K562 (cell line): Measurements from ENCODE around the gene WDR45B. TPM values are rescaled to one million over a fixed set of nuclear protein-coding genes. Genes with fewer than 3 reads are reported as not detected.

Experiments used
- KAT8 ChIP-seq: fragments of 450-650 bp; IDR thresholded peaks from 2 replicates; pipeline ENCODE4 v1.6.1; 2016; ENCODE audit warnings: low read depth, mild to moderate bottlenecking
- MED1 ChIP-seq: sonication (generic); formaldehyde crosslinking; IDR thresholded peaks from 2 replicates; pipeline ENCODE4 v1.8.1; 2023; ENCODE audit warnings: missing genetic modification reagents, borderline replicate concordance
- STAT5B ChIP-seq: fragments of 250-450 bp; sonication (Bioruptor Pico); IDR thresholded peaks from 2 replicates; pipeline ENCODE4 v1.8.0; 2021; ENCODE audit warnings: mild to moderate bottlenecking, inconsistent platforms
- TOE1 ChIP-seq, 2 experiments: fragments of 450-650 bp in 1 of 2; sonication (generic) in 1 of 2; formaldehyde crosslinking in 1 of 2; IDR thresholded peaks; 2 replicates each; pipeline versions ENCODE4 v1.7.1 to v1.8.0; 2016 to 2022; ENCODE audit warnings: borderline replicate concordance in 2 of 2, mild to moderate bottlenecking in 2 of 2, antibody characterized with exemption in 1 of 2, inconsistent platforms in 1 of 2, low read depth in 1 of 2, missing genetic modification reagents in 1 of 2, moderate library complexity in 1 of 2
- ZNF140 ChIP-seq: fragments of 250-450 bp; sonication (Bioruptor Pico); IDR thresholded peaks from 2 replicates; pipeline ENCODE4 v1.8.0; 2021; ENCODE audit warnings: moderate library complexity, mild to moderate bottlenecking, inconsistent platforms
- ZNF830 ChIP-seq: fragments of 250-450 bp; sonication (Bioruptor Pico); IDR thresholded peaks from 2 replicates; pipeline ENCODE4 v1.5.0; 2021; ENCODE audit warnings: mild to moderate bottlenecking
- polyA plus RNA-seq, 8 experiments: library from polyadenylated mRNA; depleted of rRNA in 4 of 8; stranded (reverse) in 5 of 8; unstranded in 3 of 8; fragments of >200 nt; fragmentation: Nextera tagmentation in 2 of 8; fragmentation: Illumina TruSeq in 1 of 8; extraction: Ambion mirVana in 2 of 8; extraction: Trizol in 1 of 8; gene quantifications; 2 replicates each; pipeline versions ENCODE4 v1.2.1 to v1.2.3, GENCODE V29; 2011 to 2014; ENCODE audit warnings: inconsistent platforms in 1 of 8, missing spikeins in 1 of 8
- total RNA-seq, 7 experiments: library from RNA; depleted of rRNA in 6 of 7; stranded (reverse); fragments of >200 nt in 6 of 7; fragmentation: Illumina TruSeq in 2 of 7; extraction: Trizol in 2 of 7; gene quantifications; 2 replicates each; pipeline versions ENCODE4 v1.2.1 to v1.2.3, GENCODE V29; 2011 to 2021; ENCODE audit warnings: low replicate concordance in 1 of 7
- TF ChIP-seq, protein P1 (sequence below): fragments of 450-650 bp; formaldehyde crosslinking; conservative IDR thresholded peaks from 2 replicates; pipeline ENCODE4 v1.4.0; 2022; ENCODE audit warnings: mild to moderate bottlenecking, missing genetic modification characterization
- TF ChIP-seq, protein P2 (sequence below): fragments of 250-450 bp; sonication (Bioruptor Pico); IDR thresholded peaks from 2 replicates; pipeline ENCODE4 v1.5.0; 2021
- TF ChIP-seq, protein P3 (sequence below): IDR thresholded peaks from 2 replicates; pipeline ENCODE4 v1.6.1; 2011; ENCODE audit not compliant: insufficient read length; ENCODE audit errors: extremely low read depth
- TF ChIP-seq, protein P4 (sequence below), 2 experiments: IDR thresholded peaks; 2 replicates each; pipeline ENCODE4 v1.6.1; 2011; ENCODE audit warnings: borderline replicate concordance in 1 of 2, control low read depth in 1 of 2, low read depth in 1 of 2, low read length in 1 of 2, mild to moderate bottlenecking in 1 of 2, mixed read lengths in 1 of 2, moderate library complexity in 1 of 2; ENCODE audit not compliant: insufficient read depth in 1 of 2, insufficient read length in 1 of 2, poor library complexity in 1 of 2, severe bottlenecking in 1 of 2; ENCODE audit errors: extremely low read depth in 1 of 2

Gene WDR45B
- total and polyA plus RNA-seq, 9 of the 15 experiments (the other 6 are each of a cell fraction or from before 2014, with no cell fraction given), result 0.72 to 74.4 (median 35.9) TPM

DNA sequence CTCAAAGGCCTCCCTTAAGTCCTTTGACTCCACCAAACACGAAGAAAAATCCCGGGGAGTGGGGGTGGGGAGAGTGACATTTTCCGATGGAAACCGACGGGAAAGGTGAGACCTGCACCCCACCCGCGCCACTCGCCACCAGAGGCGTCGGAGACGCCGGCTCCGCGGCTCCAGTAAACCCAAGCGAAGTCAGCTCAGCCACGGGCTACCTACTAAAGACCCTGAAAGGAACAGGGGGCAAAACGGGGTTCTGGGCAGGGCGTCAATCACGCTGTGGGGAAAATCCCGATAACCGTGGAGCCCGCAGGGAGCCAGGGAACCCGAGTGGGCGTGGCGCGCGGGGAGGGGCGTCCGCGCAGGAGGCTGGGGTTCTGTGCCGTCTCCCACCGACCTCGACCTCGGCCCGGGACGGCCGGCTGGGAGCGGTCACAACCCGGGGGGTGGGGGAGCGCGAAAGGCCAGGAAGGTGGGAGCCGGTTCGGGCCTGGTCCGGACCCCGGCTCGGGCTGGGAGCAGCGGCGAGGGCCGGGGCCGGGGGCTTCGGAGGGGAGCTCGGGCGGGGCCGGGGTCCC lies 565 bp downstream of the WDR45B start (continued):
- TF ChIP-seq, protein P1, sequence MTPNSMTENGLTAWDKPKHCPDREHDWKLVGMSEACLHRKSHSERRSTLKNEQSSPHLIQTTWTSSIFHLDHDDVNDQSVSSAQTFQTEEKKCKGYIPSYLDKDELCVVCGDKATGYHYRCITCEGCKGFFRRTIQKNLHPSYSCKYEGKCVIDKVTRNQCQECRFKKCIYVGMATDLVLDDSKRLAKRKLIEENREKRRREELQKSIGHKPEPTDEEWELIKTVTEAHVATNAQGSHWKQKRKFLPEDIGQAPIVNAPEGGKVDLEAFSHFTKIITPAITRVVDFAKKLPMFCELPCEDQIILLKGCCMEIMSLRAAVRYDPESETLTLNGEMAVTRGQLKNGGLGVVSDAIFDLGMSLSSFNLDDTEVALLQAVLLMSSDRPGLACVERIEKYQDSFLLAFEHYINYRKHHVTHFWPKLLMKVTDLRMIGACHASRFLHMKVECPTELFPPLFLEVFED, result no peak
- TF ChIP-seq MED1 (no peak), TOE1 (IDR thresholded peaks at IDR 0.05; ENCODE audit: borderline replicate concordance) (no peak), TOE1 (CRISPR knock-in tag; IDR thresholded peaks at IDR 0.05; ENCODE audit: borderline replicate concordance, low read depth) (no peak), KAT8 (no peak), ZNF140 (CRISPR knock-in tag) (no peak), STAT5B (no peak), ZNF830 (CRISPR knock-in tag) (no peak)
- TF ChIP-seq, protein P2, sequence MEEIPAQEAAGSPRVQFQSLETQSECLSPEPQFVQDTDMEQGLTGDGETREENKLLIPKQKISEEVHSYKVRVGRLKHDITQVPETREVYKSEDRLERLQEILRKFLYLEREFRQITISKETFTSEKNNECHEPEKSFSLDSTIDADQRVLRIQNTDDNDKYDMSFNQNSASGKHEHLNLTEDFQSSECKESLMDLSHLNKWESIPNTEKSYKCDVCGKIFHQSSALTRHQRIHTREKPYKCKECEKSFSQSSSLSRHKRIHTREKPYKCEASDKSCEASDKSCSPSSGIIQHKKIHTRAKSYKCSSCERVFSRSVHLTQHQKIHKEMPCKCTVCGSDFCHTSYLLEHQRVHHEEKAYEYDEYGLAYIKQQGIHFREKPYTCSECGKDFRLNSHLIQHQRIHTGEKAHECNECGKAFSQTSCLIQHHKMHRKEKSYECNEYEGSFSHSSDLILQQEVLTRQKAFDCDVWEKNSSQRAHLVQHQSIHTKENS (CRISPR knock-in tag), result no peak
- TF ChIP-seq, protein P3, sequence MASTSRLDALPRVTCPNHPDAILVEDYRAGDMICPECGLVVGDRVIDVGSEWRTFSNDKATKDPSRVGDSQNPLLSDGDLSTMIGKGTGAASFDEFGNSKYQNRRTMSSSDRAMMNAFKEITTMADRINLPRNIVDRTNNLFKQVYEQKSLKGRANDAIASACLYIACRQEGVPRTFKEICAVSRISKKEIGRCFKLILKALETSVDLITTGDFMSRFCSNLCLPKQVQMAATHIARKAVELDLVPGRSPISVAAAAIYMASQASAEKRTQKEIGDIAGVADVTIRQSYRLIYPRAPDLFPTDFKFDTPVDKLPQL, result no peak
- TF ChIP-seq, protein P4, sequence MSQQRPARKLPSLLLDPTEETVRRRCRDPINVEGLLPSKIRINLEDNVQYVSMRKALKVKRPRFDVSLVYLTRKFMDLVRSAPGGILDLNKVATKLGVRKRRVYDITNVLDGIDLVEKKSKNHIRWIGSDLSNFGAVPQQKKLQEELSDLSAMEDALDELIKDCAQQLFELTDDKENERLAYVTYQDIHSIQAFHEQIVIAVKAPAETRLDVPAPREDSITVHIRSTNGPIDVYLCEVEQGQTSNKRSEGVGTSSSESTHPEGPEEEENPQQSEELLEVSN (IDR thresholded peaks at IDR 0.05; ENCODE audit: borderline replicate concordance in 1 of 2, extremely low read depth in 1 of 2, insufficient read depth in 1 of 2, insufficient read length in 1 of 2, low read depth in 1 of 2, low read length in 1 of 2, poor library complexity in 1 of 2, severe bottlenecking in 1 of 2), result no peak
